SH-SY5Y (cell line): ENCODE measurements around the gene MYO1F.

Source experiments
- GATA2 ChIP-seq: IDR thresholded peaks from 2 replicates; pipeline ENCODE4 v1.6.1; 2011; ENCODE audit warnings: mild to moderate bottlenecking, low read depth, low read length
- GATA3 ChIP-seq: IDR thresholded peaks from 2 replicates; pipeline ENCODE4 v1.6.1; 2011; ENCODE audit warnings: low read depth, mild to moderate bottlenecking, low read length, moderate library complexity

- TF ChIP-seq GATA3 = no peak
- no peak for TF ChIP-seq GATA2
Measured at GRCh38 chr19:8529369-8530006, 47.8 kb downstream of the MYO1F start.
